Activated naive CD4-positive, alpha-beta T cell treated with anti-CD3 and anti-CD28 coated beads, Interleukin-2, amount 50 U/mL, for 72 hours (primary cell): ENCODE measurements around the gene PASK. TPM values are rescaled to one million over a fixed set of nuclear protein-coding genes. Genes with fewer than 3 reads are reported as not detected.
"Not testable (repeated sequence)": the region's sequence is repeated elsewhere in the genome, so short reads cannot be mapped to it uniquely, and the experiment has no call there.

ENCODE experiments used
- ATAC-seq, 2 donors: fragments of 150-1000 bp; cut with Tn5 transposase; 2 replicates each; pipeline ENCODE4 v1.10.0; 2021; ENCODE audit warnings: mild to moderate bottlenecking in 2 of 2, moderate library complexity in 2 of 2
- DNase-seq, 2 donors: peaks; one replicate each; pipeline ENCODE4 v3.0.0; 2021 to 2022; ENCODE audit warnings: low spot score in 2 of 2
- H3K27ac Mint-ChIP-seq, 2 donors: one replicate each; pipeline ENCODE4 v1.8.0; 2022; ENCODE audit warnings: mild to moderate bottlenecking in 2 of 2, mixed read lengths in 2 of 2
- H3K36me3 Mint-ChIP-seq, 2 donors: one replicate each; pipeline ENCODE4 v1.8.0; 2022; ENCODE audit warnings: mixed read lengths in 2 of 2
- H3K9me3 Mint-ChIP-seq, 2 donors: one replicate each; pipeline ENCODE4 v1.8.0; 2022; ENCODE audit warnings: mixed read lengths in 2 of 2
- total RNA-seq, 2 donors: library from RNA; stranded (reverse); gene quantifications; one replicate each; pipeline ENCODE4 v1.2.3, GENCODE V29; 2022

PASK gene
- 10 to 100 TPM; 67.6 to 95.3 TPM for total RNA-seq

- peak; percentile 92 to 94 for DNase-seq
- Mint-ChIP-seq H3K36me3 (peaks cover 14 to 28% of the 10 kb centered on the region in 2 donors), H3K9me3 (no peaks in the 10 kb centered on the region), H3K27ac (peak within 1 kb of the TSS; percentile 91 to 95)
- ATAC-seq, result peak; percentile 87 to 88
Measured at GRCh38 chr2:241148891-241149674, at the start of gene PASK. Gene PASK, minus strand, starts transcription at chr2:241149472. Its CDS starts 6,440 bp downstream, at chr2:241143032.

GRCh38 chr2:241198381-241199279 is 49.4 kb upstream of the PASK start:
- H3K36me3 Mint-ChIP-seq, result no peaks in the 10 kb centered on the region
- no peaks in the 10 kb centered on the region for H3K9me3 Mint-ChIP-seq
- DNase-seq, result no peak
- no peak overlapping the region for H3K27ac Mint-ChIP-seq
- no peak for ATAC-seq

- Mint-ChIP-seq H3K27ac (no peak overlapping the region), H3K36me3 (no peaks in the 10 kb centered on the region), H3K9me3 (no peaks in the 10 kb centered on the region)
- no peak for DNase-seq
- no peak for ATAC-seq
Measured at GRCh38 chr2:241197947-241198346, 48.7 kb upstream of the PASK start.

- H3K27ac Mint-ChIP-seq, H3K36me3 Mint-ChIP-seq, H3K9me3 Mint-ChIP-seq, DNase-seq, ATAC-seq: not testable (repeated sequence)
Measured at GRCh38 chr2:241197246-241197645, 48.0 kb upstream of the PASK start.

- Mint-ChIP-seq H3K9me3 (no peaks in the 10 kb centered on the region), H3K27ac (no peak overlapping the region), H3K36me3 (no peaks in the 10 kb centered on the region)
- no peak for DNase-seq
- ATAC-seq, result no peak
Measured at GRCh38 chr2:241195506-241196130, 46.3 kb upstream of the PASK start.

GRCh38 chr2:241194811-241195210 is 45.5 kb upstream of the PASK start:
- Mint-ChIP-seq H3K9me3 (no peaks in the 10 kb centered on the region), H3K27ac (no peak overlapping the region)
- no peak for ATAC-seq

GRCh38 chr2:241193271-241193670 is 44.0 kb upstream of the PASK start:
- Mint-ChIP-seq H3K36me3 (no peaks in the 10 kb centered on the region), H3K9me3 (no peaks in the 10 kb centered on the region), H3K27ac (no peak overlapping the region)
- ATAC-seq (no peak), DNase-seq (no peak)

More at GRCh38 chr2:241194811-241195210, 45.5 kb upstream of the PASK start:
- no peak for DNase-seq
- no peaks in the 10 kb centered on the region for H3K36me3 Mint-ChIP-seq

- no peaks in the 10 kb centered on the region for H3K9me3 Mint-ChIP-seq
- no peak overlapping the region for H3K27ac Mint-ChIP-seq
- DNase-seq (no peak), ATAC-seq (no peak)
- H3K36me3 Mint-ChIP-seq, result no peaks in the 10 kb centered on the region
Measured at GRCh38 chr2:241191081-241191480, 41.8 kb upstream of the PASK start.

GRCh38 chr2:241190291-241190981 is 41.2 kb upstream of the PASK start:
- no peak overlapping the region for H3K27ac Mint-ChIP-seq
- DNase-seq, result no peak
- H3K36me3 Mint-ChIP-seq, result no peaks in the 10 kb centered on the region
- ATAC-seq, result peak in 1 of 2 donors; percentile 42
- H3K9me3 Mint-ChIP-seq, result no peaks in the 10 kb centered on the region

GRCh38 chr2:241189856-241190201 is 40.6 kb upstream of the PASK start:
- DNase-seq (no peak), ATAC-seq (peak in 1 of 2 donors; percentile 11)
- no peaks in the 10 kb centered on the region for H3K36me3 Mint-ChIP-seq
- no peak overlapping the region for H3K27ac Mint-ChIP-seq
- H3K9me3 Mint-ChIP-seq, result no peaks in the 10 kb centered on the region

GRCh38 chr2:241189093-241189855 is 40.0 kb upstream of the PASK start:
- H3K36me3 Mint-ChIP-seq, result no peaks in the 10 kb centered on the region
- ATAC-seq (peak in 1 of 2 donors; percentile 11), DNase-seq (no peak)
- no peaks in the 10 kb centered on the region for H3K9me3 Mint-ChIP-seq
- no peak overlapping the region for H3K27ac Mint-ChIP-seq

GRCh38 chr2:241188361-241189092 is 39.3 kb upstream of the PASK start, which contains the start of gene ANO7:
Gene ANO7, plus strand, starts transcription at chr2:241188677. Its CDS starts 1,387 bp downstream, at chr2:241190064.
- peak in 1 of 2 donors; percentile 29 for ATAC-seq
- no peaks in the 10 kb centered on the region for H3K9me3 Mint-ChIP-seq
- no peaks in the 10 kb centered on the region for H3K36me3 Mint-ChIP-seq
- DNase-seq, result no peak
- no peak within 1 kb of the TSS for H3K27ac Mint-ChIP-seq

GRCh38 chr2:241187918-241188234 is 38.6 kb upstream of the PASK start:
- DNase-seq, result no peak
- H3K27ac Mint-ChIP-seq, result no peak overlapping the region
- no peak for ATAC-seq
- no peaks in the 10 kb centered on the region for H3K36me3 Mint-ChIP-seq
- no peaks in the 10 kb centered on the region for H3K9me3 Mint-ChIP-seq

GRCh38 chr2:241187101-241187917 is 38.0 kb upstream of the PASK start:
- ATAC-seq (no peak), DNase-seq (no peak)
- Mint-ChIP-seq H3K27ac (no peak overlapping the region), H3K9me3 (no peaks in the 10 kb centered on the region), H3K36me3 (no peaks in the 10 kb centered on the region)

GRCh38 chr2:241185961-241186360 is 36.7 kb upstream of the PASK start:
- Mint-ChIP-seq H3K36me3 (no peaks in the 10 kb centered on the region), H3K27ac (no peak overlapping the region), H3K9me3 (no peaks in the 10 kb centered on the region)
- DNase-seq, result no peak
- no peak for ATAC-seq
